ENCODE results near the gene FGD6. TPM values are rescaled to one million over a fixed set of nuclear protein-coding genes. Genes with fewer than 3 reads are reported as not detected.
"Not testable (repeated sequence)": the region's sequence is repeated elsewhere in the genome, so short reads cannot be mapped to it uniquely, and the experiment has no call there.

FGD6 gene
- total RNA-seq, 2 experiments from 2014 or later, result 1.5 TPM

- CTCF ChIA-PET, result interaction anchor here (1.0 kb wide), 1 partner anchor 31 kb away, joined by 3 read pairs; the partner anchor contains the start of gene NR2C1
Measured at GRCh38 chr12:95104919-95105452, 112.3 kb downstream of the FGD6 start.

GRCh38 chr12:95102916-95103671 lies 114.2 kb downstream of the FGD6 start:
- DNase-seq, result peak in 4 of 14 experiments; percentile 14 to 44 (median 28)

More at GRCh38 chr12:95104919-95105452, 112.3 kb downstream of the FGD6 start:
- H3K4me3 Mint-ChIP-seq, result no peak overlapping the region
- ATAC-seq (ENCODE audit: poor library complexity) (no peak), DNase-seq (no peak)
- no peak overlapping the region for H3K27ac Mint-ChIP-seq
- H3K36me3 ChIP-seq (ENCODE audit: insufficient read depth, low read length), result no peaks in the 10 kb centered on the region
- no peaks in the 10 kb centered on the region for H3K9me3 ChIP-seq (ENCODE audit: control insufficient read depth in 1 of 2, insufficient read depth in 1 of 2, low read length in 2 of 2)
- TF ChIP-seq, protein P1, sequence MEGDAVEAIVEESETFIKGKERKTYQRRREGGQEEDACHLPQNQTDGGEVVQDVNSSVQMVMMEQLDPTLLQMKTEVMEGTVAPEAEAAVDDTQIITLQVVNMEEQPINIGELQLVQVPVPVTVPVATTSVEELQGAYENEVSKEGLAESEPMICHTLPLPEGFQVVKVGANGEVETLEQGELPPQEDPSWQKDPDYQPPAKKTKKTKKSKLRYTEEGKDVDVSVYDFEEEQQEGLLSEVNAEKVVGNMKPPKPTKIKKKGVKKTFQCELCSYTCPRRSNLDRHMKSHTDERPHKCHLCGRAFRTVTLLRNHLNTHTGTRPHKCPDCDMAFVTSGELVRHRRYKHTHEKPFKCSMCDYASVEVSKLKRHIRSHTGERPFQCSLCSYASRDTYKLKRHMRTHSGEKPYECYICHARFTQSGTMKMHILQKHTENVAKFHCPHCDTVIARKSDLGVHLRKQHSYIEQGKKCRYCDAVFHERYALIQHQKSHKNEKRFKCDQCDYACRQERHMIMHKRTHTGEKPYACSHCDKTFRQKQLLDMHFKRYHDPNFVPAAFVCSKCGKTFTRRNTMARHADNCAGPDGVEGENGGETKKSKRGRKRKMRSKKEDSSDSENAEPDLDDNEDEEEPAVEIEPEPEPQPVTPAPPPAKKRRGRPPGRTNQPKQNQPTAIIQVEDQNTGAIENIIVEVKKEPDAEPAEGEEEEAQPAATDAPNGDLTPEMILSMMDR (IDR thresholded peaks at IDR 0.05), result no peak
- POLR2A ChIA-PET, result interaction anchor here (0.6 kb wide), 1 partner anchor 369 kb away, joined by 3 read pairs; the partner anchor contains the start of gene METAP2
- H3K4me1 Mint-ChIP-seq (ENCODE audit: low read depth), result peaks cover 7% of the 10 kb centered on the region
- no peaks in the 10 kb centered on the region for H3K27me3 ChIP-seq (ENCODE audit: control insufficient read depth in 1 of 2, insufficient read depth in 2 of 2, low read length in 2 of 2)
- no peak overlapping the region for H3K4me3 ChIP-seq (ENCODE audit: low read length)
- intact Hi-C loops (cut with DNase I, micrococcal nuclease), result no loop called here
- H3K9me3 Mint-ChIP-seq, result no peaks in the 10 kb centered on the region
- no peaks in the 10 kb centered on the region for H3K4me1 ChIP-seq (ENCODE audit: insufficient read depth, low read length)
- no peaks in the 10 kb centered on the region for H3K27me3 Mint-ChIP-seq
- no peaks in the 10 kb centered on the region for H3K36me3 Mint-ChIP-seq (ENCODE audit: low read depth)
- H3K27ac ChIP-seq (ENCODE audit: low read depth in 1 of 2, low read length in 2 of 2), result no peak overlapping the region

GRCh38 chr12:95101957-95102356 lies 115.3 kb downstream of the FGD6 start:
- H3K4me1 Mint-ChIP-seq (ENCODE audit: low read depth); ATAC-seq (ENCODE audit: poor library complexity); intact Hi-C loops (cut with DNase I, micrococcal nuclease); H3K9me3 Mint-ChIP-seq; H3K4me3 Mint-ChIP-seq; H3K36me3 ChIP-seq (ENCODE audit: insufficient read depth, low read length); H3K27ac ChIP-seq (ENCODE audit: low read depth in 1 of 2, low read length in 2 of 2); DNase-seq; H3K27me3 ChIP-seq (ENCODE audit: control insufficient read depth in 1 of 2, insufficient read depth in 2 of 2, low read length in 2 of 2); H3K27ac Mint-ChIP-seq; H3K4me1 ChIP-seq (ENCODE audit: insufficient read depth, low read length); H3K9me3 ChIP-seq (ENCODE audit: control insufficient read depth in 1 of 2, insufficient read depth in 1 of 2, low read length in 2 of 2); CTCF ChIA-PET; H3K36me3 Mint-ChIP-seq (ENCODE audit: low read depth); POLR2A ChIA-PET; H3K27me3 Mint-ChIP-seq; H3K4me3 ChIP-seq (ENCODE audit: low read length): not testable (repeated sequence)

More at GRCh38 chr12:95102916-95103671, 114.2 kb downstream of the FGD6 start:
- Mint-ChIP-seq H3K27me3 (no peaks in the 10 kb centered on the region), H3K27ac (no peak overlapping the region), H3K9me3 (no peaks in the 10 kb centered on the region), H3K4me3 (no peak overlapping the region), H3K36me3 (ENCODE audit: low read depth) (no peaks in the 10 kb centered on the region), H3K4me1 (ENCODE audit: low read depth) (peaks cover 7% of the 10 kb centered on the region)
- Histone ChIP-seq H3K4me3 (ENCODE audit: low read length) (no peak overlapping the region), H3K27ac (ENCODE audit: low read depth in 1 of 2, low read length in 2 of 2) (no peak overlapping the region), H3K27me3 (ENCODE audit: control insufficient read depth in 1 of 2, insufficient read depth in 2 of 2, low read length in 2 of 2) (no peaks in the 10 kb centered on the region), H3K9me3 (ENCODE audit: control insufficient read depth in 1 of 2, insufficient read depth in 1 of 2, low read length in 2 of 2) (no peaks in the 10 kb centered on the region), H3K4me1 (ENCODE audit: insufficient read depth, low read length) (no peaks in the 10 kb centered on the region), H3K36me3 (ENCODE audit: insufficient read depth, low read length) (no peaks in the 10 kb centered on the region)
- peak; percentile 85 for ATAC-seq (ENCODE audit: poor library complexity)
- TF ChIP-seq, protein P1 (IDR thresholded peaks at IDR 0.05), result no peak
- intact Hi-C loops (cut with DNase I, micrococcal nuclease), result no loop called here
- POLR2A ChIA-PET, result no interaction called here
- CTCF ChIA-PET, result interaction anchor here (0.7 kb wide), 1 partner anchor 105 kb away, joined by 3 read pairs; no protein-coding TSS in a partner anchor
